Tibial nerve (tissue), 4 donors: ENCODE data around the gene MADD. TPM values are rescaled to one million over a fixed set of nuclear protein-coding genes. Genes with fewer than 3 reads are reported as not detected.

Experiments
- DNase-seq, 2 donors: peaks; one replicate each; pipeline ENCODE4 v3.0.0-alpha.2; 2019; ENCODE audit warnings: low spot score in 2 of 2
- H3K27ac ChIP-seq, 4 donors: fragments of 200-600 bp; sonication (generic) in 3 of 4; one replicate each; pipeline ENCODE4 v1.5.1; 2017 to 2019; ENCODE audit warnings: mild to moderate bottlenecking in 1 of 4
- H3K27me3 ChIP-seq, 2 donors: fragments of 200-600 bp; sonication (generic) in 1 of 2; one replicate each; pipeline versions ENCODE4 v1.5.1 to v1.6.0; 2017 to 2019
- H3K36me3 ChIP-seq, 3 donors: fragments of 200-600 bp; sonication (generic); one replicate each; pipeline ENCODE4 v1.5.1; 2018 to 2019
- H3K4me1 ChIP-seq, 4 donors: fragments of 200-600 bp; sonication (generic) in 3 of 4; one replicate each; pipeline ENCODE4 v1.5.1; 2017 to 2019
- H3K4me3 ChIP-seq, 4 donors: fragments of 200-600 bp; sonication (generic) in 3 of 4; one replicate each; pipeline ENCODE4 v1.5.1; 2017 to 2019; ENCODE audit warnings: mild to moderate bottlenecking in 1 of 4, moderate library complexity in 1 of 4
- H3K9me3 ChIP-seq, 4 donors: fragments of 200-600 bp; sonication (generic) in 3 of 4; one replicate each; pipeline ENCODE4 v1.5.1; 2017 to 2019
- CTCF ChIP-seq, 5 experiments: fragments of 200-600 bp in 3 of 5; fragments of 450-650 bp in 2 of 5; sonication (generic) in 3 of 5; IDR thresholded peaks; one replicate each; pipeline ENCODE4 v1.5.1; 2016 to 2019; ENCODE audit warnings: antibody characterized with exemption in 5 of 5, mild to moderate bottlenecking in 3 of 5, moderate library complexity in 2 of 5
- EP300 ChIP-seq, 2 donors: sonication (generic); formaldehyde crosslinking; IDR thresholded peaks; one replicate each; pipeline ENCODE4 v1.6.1; 2017; ENCODE audit warnings: antibody characterized with exemption in 2 of 2, mild to moderate bottlenecking in 1 of 2
- POLR2A ChIP-seq, 2 donors: fragments of 450-650 bp; IDR thresholded peaks; one replicate each; pipeline ENCODE4 v1.6.1; 2017; ENCODE audit warnings: antibody characterized with exemption in 2 of 2, mild to moderate bottlenecking in 2 of 2, moderate library complexity in 2 of 2
- WGBS, 2 donors: methylation state at CpG; one replicate each; pipeline ENCODE4 v1.1.5; 2018; 5-methylcytosine and 5-hydroxymethylcytosine counted together
- total RNA-seq, 4 donors: library from RNA; depleted of rRNA; stranded (reverse); fragments of >200 nt; gene quantifications; one replicate each; pipeline ENCODE4 v1.1.0, GENCODE V29; 2016

The MADD gene
- total RNA-seq, 4 donors from 2014 or later = 41.9 to 68.0 (median 52.2) TPM

DNA sequence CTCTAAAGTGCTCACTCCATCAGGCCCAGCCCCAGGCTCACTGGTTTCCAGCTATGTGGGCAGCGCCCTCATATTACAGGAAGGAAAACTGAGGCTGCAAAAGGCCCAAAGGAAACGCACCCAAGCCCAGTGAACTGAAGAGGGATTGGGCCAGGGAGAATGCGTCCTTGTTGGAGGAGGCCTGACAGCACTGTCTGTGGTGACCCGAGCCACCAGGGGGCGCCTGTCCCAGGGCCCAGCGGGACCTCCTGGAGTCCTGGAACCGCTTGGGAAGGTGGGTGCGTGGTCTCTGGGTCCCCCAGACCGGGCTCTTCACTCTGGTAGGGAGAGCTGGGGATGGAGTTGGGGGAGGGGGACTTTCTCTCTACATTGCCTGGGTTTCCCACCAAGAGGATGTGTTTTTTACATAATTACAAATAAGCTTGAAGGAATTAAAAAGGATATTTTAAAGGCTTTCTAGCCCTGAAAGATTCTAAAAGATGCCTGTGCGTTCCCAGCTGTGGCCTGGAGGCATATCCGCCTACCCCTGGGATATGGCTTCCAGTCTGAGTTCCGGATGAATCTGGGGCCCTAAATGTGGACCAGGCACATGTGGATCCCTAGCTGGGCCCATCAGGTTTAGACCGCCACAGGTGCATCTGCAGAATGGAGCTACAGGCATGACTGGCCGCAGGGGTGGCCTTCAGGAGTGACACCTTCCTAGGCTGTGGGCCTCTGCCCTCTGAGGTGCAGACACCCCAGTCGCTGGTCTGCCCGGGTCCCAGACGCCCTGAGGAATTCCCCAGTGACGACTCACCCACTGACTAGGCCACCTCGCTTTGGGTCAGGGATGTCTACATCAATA lies 104.2 kb downstream of the MADD start:
- H3K27ac ChIP-seq = peak overlapping the region in 1 of 4 donors; percentile 2
- 27 to 42% methylated on average over 13 to 19 of the region's 19 CpGs for WGBS, 2 donors

GRCh38 chr11:47374720-47375019 lies 104.7 kb downstream of the MADD start:
- Histone ChIP-seq H3K27me3 (no peaks in the 10 kb centered on the region), H3K36me3 (no peaks in the 10 kb centered on the region), H3K4me1 (no peaks in the 10 kb centered on the region), H3K9me3 (no peaks in the 10 kb centered on the region), H3K27ac (no peak overlapping the region), H3K4me3 (no peak overlapping the region)
- 55 to 76% methylated on average over 4 to 5 of the region's 5 CpGs for WGBS, 2 donors
- TF ChIP-seq POLR2A (IDR thresholded peaks at IDR 0.05) (no peak), CTCF (IDR thresholded peaks at IDR 0.05) (no peak), EP300 (IDR thresholded peaks at IDR 0.05) (no peak)
- no peak for DNase-seq

More for the DNA sequence above, 104.2 kb downstream of the MADD start:
- TF ChIP-seq POLR2A (IDR thresholded peaks at IDR 0.05) (no peak), CTCF (IDR thresholded peaks at IDR 0.05) (peak; percentile 87 to 94 (median 92)), EP300 (IDR thresholded peaks at IDR 0.05) (peak in 1 of 2 donors; percentile 26)
- Histone ChIP-seq H3K36me3 (no peaks in the 10 kb centered on the region), H3K27me3 (no peaks in the 10 kb centered on the region), H3K4me3 (no peak overlapping the region), H3K4me1 (peaks cover 0 to 3% (median 0%) of the 10 kb centered on the region in 4 donors), H3K9me3 (no peaks in the 10 kb centered on the region)
- peak; percentile 71 to 79 for DNase-seq

DNA sequence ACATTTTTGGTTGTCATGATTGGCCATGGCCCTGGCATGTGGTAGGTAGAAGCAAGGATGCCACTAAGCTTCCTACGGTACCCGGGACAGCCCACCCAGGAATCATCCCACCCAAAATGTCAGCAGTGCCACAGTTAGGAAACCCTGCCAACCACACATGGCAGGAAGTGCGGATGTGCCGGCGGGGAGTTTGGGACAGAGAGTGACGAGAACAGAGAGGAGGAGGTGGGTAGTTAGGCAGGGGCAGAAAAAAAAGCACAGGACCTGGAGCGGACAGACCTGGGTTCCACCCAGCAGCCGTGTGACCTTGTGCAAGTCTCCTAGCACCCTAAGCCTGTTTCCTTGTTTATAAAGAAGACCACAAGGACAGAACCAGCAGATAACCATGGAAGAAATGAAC lies 105.1 kb downstream of the MADD start:
- Histone ChIP-seq H3K9me3 (no peaks in the 10 kb centered on the region), H3K27me3 (no peaks in the 10 kb centered on the region), H3K4me3 (peak overlapping the region in 1 of 4 donors; percentile 49), H3K27ac (no peak overlapping the region), H3K36me3 (no peaks in the 10 kb centered on the region), H3K4me1 (no peaks in the 10 kb centered on the region)
- TF ChIP-seq POLR2A (IDR thresholded peaks at IDR 0.05) = no peak
- no peak for TF ChIP-seq CTCF (IDR thresholded peaks at IDR 0.05)
- 65 to 82% methylated on average over 8 of the region's 8 CpGs for WGBS, 2 donors
- no peak for DNase-seq

GRCh38 chr11:47375546-47376085 lies 105.7 kb downstream of the MADD start:
- TF ChIP-seq CTCF (IDR thresholded peaks at IDR 0.05) = no peak
- no peak for TF ChIP-seq EP300 (IDR thresholded peaks at IDR 0.05)
- no peak for TF ChIP-seq POLR2A (IDR thresholded peaks at IDR 0.05)
- no peak for DNase-seq
- Histone ChIP-seq H3K9me3 (no peaks in the 10 kb centered on the region), H3K27ac (no peak overlapping the region), H3K36me3 (no peaks in the 10 kb centered on the region), H3K27me3 (no peaks in the 10 kb centered on the region), H3K4me3 (peak overlapping the region in 1 of 4 donors; percentile 49), H3K4me1 (no peaks in the 10 kb centered on the region)
- WGBS, 2 donors = 81 to 82% methylated on average over 13 of the region's 13 CpGs

DNA sequence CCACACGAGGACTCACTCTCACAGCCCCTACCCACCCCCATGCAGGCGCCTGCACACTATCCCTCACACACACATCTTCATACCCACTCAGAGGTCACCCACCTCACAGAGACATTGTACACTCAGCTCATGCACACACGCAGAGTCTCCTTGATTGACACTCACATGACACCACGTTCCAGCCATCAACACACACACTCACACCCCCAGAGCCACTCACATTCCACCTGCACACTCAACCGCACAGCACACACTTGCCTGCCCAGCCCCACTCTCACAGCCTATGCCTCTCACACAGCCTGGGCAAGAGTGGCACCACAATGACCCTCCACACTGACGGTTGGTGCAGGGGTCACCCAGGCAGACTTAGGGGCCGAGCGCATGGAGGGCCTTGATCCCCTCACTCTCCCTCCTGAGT lies 106.2 kb downstream of the MADD start:
- WGBS, 2 donors = 70 to 77% methylated on average over 8 of the region's 8 CpGs
- TF ChIP-seq CTCF (IDR thresholded peaks at IDR 0.05) (no peak), EP300 (IDR thresholded peaks at IDR 0.05) (no peak)

More for the DNA sequence above, 106.2 kb downstream of the MADD start:
- Histone ChIP-seq H3K27ac (peak overlapping the region in 1 of 4 donors; percentile 11), H3K4me1 (no peaks in the 10 kb centered on the region), H3K4me3 (peak overlapping the region in 2 of 4 donors; percentile 1 to 49), H3K27me3 (no peaks in the 10 kb centered on the region), H3K36me3 (no peaks in the 10 kb centered on the region), H3K9me3 (no peaks in the 10 kb centered on the region)
- DNase-seq = no peak
